ENCODE measurements around the gene OPHN1. TPM values are rescaled to one million over a fixed set of nuclear protein-coding genes. Genes with fewer than 3 reads are reported as not detected.

OPHN1 gene
- total and polyA plus RNA-seq, 12 donors: 2.1 to 7.1 (median 5.2) TPM

DNA sequence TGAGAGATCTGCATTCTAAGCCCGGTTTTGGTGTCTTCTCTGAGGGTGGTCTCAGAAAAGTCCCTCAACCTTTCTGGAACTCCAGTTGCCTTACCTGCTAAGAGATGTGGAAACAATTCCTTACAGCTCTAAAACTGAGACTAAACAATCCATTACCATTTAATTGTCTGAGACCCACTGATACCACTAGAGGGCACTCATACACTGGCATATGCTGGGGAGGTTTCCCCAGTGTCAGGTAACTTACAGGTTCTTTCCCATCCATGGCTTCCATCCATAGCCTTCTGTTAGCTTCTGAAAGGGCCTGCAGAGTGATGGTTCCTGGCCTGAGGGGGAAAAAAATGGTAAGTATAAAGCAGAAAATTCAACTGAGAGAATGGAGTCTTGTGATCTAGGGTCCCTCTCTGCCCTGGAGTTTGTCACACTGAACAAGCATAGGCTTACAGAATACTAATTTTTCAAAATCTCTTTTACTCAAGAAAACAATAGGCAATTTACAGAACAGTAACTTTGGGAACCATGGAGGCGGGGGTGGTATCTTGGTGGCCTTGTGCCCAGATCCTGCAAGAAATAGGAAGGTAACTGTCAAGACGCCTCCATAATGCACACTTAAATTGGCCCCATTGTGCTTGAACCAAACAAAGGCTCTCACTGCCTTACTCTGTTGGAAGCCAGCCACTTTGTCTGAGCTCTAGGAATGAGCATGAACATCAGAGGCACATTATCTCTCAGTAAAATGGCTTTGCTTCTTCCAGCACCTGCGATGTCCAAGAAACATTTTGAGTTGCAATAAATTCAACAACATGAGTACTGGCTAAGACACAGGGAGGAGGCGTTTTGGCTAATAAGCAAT is 236.1 kb downstream of the OPHN1 start:
- peaks cover 0 to 12% (median 0%) of the 10 kb centered on the region in 9 donors for H3K4me1 ChIP-seq
- intact Hi-C loops (cut with DNase I): loop anchor here (1.0 to 10.0 kb wide), 6 partner anchors 265 to 1088 kb away; no protein-coding TSS in a partner anchor
- H3K4me3 ChIP-seq: no peak overlapping the region
- TF ChIP-seq, protein P1, sequence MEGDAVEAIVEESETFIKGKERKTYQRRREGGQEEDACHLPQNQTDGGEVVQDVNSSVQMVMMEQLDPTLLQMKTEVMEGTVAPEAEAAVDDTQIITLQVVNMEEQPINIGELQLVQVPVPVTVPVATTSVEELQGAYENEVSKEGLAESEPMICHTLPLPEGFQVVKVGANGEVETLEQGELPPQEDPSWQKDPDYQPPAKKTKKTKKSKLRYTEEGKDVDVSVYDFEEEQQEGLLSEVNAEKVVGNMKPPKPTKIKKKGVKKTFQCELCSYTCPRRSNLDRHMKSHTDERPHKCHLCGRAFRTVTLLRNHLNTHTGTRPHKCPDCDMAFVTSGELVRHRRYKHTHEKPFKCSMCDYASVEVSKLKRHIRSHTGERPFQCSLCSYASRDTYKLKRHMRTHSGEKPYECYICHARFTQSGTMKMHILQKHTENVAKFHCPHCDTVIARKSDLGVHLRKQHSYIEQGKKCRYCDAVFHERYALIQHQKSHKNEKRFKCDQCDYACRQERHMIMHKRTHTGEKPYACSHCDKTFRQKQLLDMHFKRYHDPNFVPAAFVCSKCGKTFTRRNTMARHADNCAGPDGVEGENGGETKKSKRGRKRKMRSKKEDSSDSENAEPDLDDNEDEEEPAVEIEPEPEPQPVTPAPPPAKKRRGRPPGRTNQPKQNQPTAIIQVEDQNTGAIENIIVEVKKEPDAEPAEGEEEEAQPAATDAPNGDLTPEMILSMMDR (IDR thresholded peaks at IDR 0.05): peak; percentile 42 to 77 (median 64)
- 65 to 68% methylated on average over 5 of the region's 5 CpGs for WGBS, 2 donors
- peak in 1 of 2 donors; percentile 19 for DNase-seq
- H3K9me3 ChIP-seq: no peaks in the 10 kb centered on the region
- peak in 3 of 8 donors; percentile 44 to 60 (median 44) for ATAC-seq
- peaks cover 0 to 20% (median 0%) of the 10 kb centered on the region in 9 donors for H3K36me3 ChIP-seq
- H3K27me3 ChIP-seq: peaks cover 0 to 10% (median 0%) of the 10 kb centered on the region in 7 donors
- H3K27ac ChIP-seq: no peak overlapping the region

DNA sequence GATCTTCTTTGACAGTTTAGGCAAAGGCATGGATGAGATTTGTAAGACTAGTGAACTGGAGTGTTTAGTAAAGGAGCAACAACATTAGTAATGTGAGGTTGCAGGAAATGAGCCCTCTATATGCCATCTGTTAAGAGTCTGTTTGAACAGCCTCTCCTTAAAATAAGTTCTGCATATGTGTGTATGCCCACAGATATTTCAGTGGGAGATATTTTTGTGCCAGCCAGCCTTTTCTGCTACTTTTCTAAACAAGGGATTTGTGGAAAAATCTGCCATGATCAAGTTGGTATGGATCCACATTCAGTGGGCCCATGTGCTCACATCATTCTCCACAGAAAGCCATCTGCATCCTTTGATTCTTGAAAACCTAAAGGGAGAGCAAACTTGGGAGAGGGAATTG is 237.7 kb downstream of the OPHN1 start:
- DNase-seq (no peak), ATAC-seq (no peak)
- Histone ChIP-seq H3K36me3 (peaks cover 0 to 22% (median 0%) of the 10 kb centered on the region in 9 donors), H3K4me1 (peaks cover 0 to 12% (median 0%) of the 10 kb centered on the region in 9 donors), H3K9me3 (no peaks in the 10 kb centered on the region), H3K27me3 (peaks cover 0 to 15% (median 0%) of the 10 kb centered on the region in 7 donors), H3K27ac (no peak overlapping the region), H3K4me3 (no peak overlapping the region)
- intact Hi-C loops (cut with DNase I): loop anchor here in 7 of 10 donors (5.0 to 10.0 kb wide), 4 partner anchors 267 to 1089 kb away; no protein-coding TSS in a partner anchor
- TF ChIP-seq, protein P1 (IDR thresholded peaks at IDR 0.05): no peak

DNA sequence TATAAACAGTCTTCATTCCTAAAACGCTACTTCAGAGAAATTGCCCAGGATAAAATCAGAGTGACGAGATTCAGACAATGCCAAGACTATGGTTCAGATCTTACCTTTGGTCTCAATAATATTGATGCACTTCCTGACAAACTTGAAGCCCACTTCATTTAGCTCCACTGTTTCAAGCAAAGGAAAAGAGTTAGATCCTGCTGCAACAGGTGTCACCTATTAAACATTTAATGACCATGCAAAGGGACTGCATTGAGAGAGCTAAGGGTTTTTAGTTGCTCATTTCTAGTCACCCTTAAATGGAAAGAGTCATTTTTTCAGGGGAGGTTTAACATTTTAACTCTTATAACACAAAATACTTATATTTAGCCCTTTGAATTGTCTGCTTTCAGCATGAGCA is 239.5 kb downstream of the OPHN1 start:
- no peak overlapping the region for H3K27ac ChIP-seq
- H3K4me1 ChIP-seq: peaks cover 0 to 12% (median 0%) of the 10 kb centered on the region in 9 donors
- TF ChIP-seq, protein P1 (IDR thresholded peaks at IDR 0.05): no peak
- no peak overlapping the region for H3K4me3 ChIP-seq
- DNase-seq (no peak), ATAC-seq (no peak)
- no peaks in the 10 kb centered on the region for H3K9me3 ChIP-seq
- whole genome bisulfite sequencing, 2 donors: 80 to 97% methylated on average over 2 of the region's 2 CpGs
- peaks cover 0 to 28% (median 0%) of the 10 kb centered on the region in 9 donors for H3K36me3 ChIP-seq
- intact Hi-C loops (cut with DNase I): loop anchor here in 3 of 10 donors (10.0 kb wide), 3 partner anchors 271 to 1091 kb away; no protein-coding TSS in a partner anchor
- H3K27me3 ChIP-seq: peaks cover 0 to 25% (median 0%) of the 10 kb centered on the region in 7 donors

DNA sequence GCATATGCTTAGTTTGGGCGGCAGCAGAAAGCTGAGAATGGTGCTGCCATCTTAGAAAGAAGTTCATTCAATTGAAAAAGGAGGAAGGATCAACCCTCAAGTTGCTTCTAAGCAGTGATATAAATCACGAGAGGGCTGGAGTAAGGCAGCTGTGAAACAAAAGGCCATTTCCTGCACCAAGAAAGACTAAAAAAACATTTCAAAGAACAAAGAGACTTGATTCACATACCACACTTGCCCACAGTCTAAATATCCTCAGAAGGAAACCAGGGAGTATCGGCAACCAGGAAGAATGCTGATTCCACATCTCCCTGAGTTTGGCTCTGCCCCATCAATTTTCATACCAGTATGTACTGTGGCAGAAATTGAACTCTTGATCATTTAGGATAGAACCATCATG is 240.1 kb downstream of the OPHN1 start:
- intact Hi-C loops (cut with DNase I): loop anchor here in 3 of 10 donors (10.0 kb wide), 3 partner anchors 272 to 1092 kb away; no protein-coding TSS in a partner anchor
- no peaks in the 10 kb centered on the region for H3K9me3 ChIP-seq
- no peak for ATAC-seq
- TF ChIP-seq, protein P1 (IDR thresholded peaks at IDR 0.05): no peak
- no peak overlapping the region for H3K4me3 ChIP-seq
- WGBS, 2 donors: 56 to 64% methylated on average over 3 of the region's 3 CpGs
- peaks cover 0 to 12% (median 0%) of the 10 kb centered on the region in 9 donors for H3K4me1 ChIP-seq
- H3K27ac ChIP-seq: no peak overlapping the region
- H3K27me3 ChIP-seq: peaks cover 0 to 25% (median 0%) of the 10 kb centered on the region in 7 donors
- peaks cover 0 to 28% (median 0%) of the 10 kb centered on the region in 9 donors for H3K36me3 ChIP-seq
- no peak for DNase-seq
